Endodermal cell (in vitro differentiated cells): ENCODE results near the gene ERBB4. TPM values are rescaled to one million over a fixed set of nuclear protein-coding genes. Genes with fewer than 3 reads are reported as not detected.

Experiments used
- DNase-seq: peaks from one replicate; pipeline ENCODE4 v3.0.0-alpha.2; 2017
- H3K27ac ChIP-seq: 2 replicates; pipeline ENCODE4 v1.5.1; 2013; ENCODE audit warnings: mild to moderate bottlenecking, low read depth, low read length, moderate library complexity
- H3K27me3 ChIP-seq: 2 replicates; pipeline ENCODE4 v1.6.1; 2013; ENCODE audit warnings: mild to moderate bottlenecking, low read length, moderate library complexity; ENCODE audit not compliant: insufficient read depth, control insufficient read depth, poor library complexity, severe bottlenecking
- H3K36me3 ChIP-seq: 2 replicates; pipeline ENCODE4 v1.7.0; 2013; ENCODE audit warnings: mild to moderate bottlenecking, low read length, moderate library complexity; ENCODE audit not compliant: control insufficient read depth, insufficient read depth
- H3K4me1 ChIP-seq: one replicate; pipeline ENCODE4 v1.7.0; 2013; ENCODE audit warnings: low read length; ENCODE audit not compliant: control insufficient read depth, insufficient read depth
- H3K4me3 ChIP-seq: 2 replicates; pipeline ENCODE4 v1.5.1; 2013; ENCODE audit warnings: mild to moderate bottlenecking, low read length, moderate library complexity
- H3K9ac ChIP-seq: 2 replicates; pipeline ENCODE4 v1.6.1; 2013; ENCODE audit warnings: mild to moderate bottlenecking, low read length, moderate library complexity; ENCODE audit not compliant: poor library complexity, severe bottlenecking; ENCODE audit errors: extremely low read depth
- H3K9me3 ChIP-seq: 2 replicates; pipeline ENCODE4 v1.6.1; 2013; ENCODE audit warnings: mild to moderate bottlenecking, low read length, moderate library complexity; ENCODE audit not compliant: control insufficient read depth
- H3K27ac Mint-ChIP-seq: 2 replicates; pipeline ENCODE4 v1.8.0; 2020; ENCODE audit warnings: mixed read lengths
- H3K27me3 Mint-ChIP-seq: 2 replicates; pipeline ENCODE4 v1.8.0; 2021; ENCODE audit warnings: mild to moderate bottlenecking, mixed read lengths; ENCODE audit not compliant: insufficient read depth
- H3K36me3 Mint-ChIP-seq: 2 replicates; pipeline ENCODE4 v1.8.0; 2020; ENCODE audit warnings: low read depth, mixed read lengths
- H3K4me1 Mint-ChIP-seq: 2 replicates; pipeline ENCODE4 v1.8.0; 2020; ENCODE audit warnings: mixed read lengths
- H3K4me3 Mint-ChIP-seq: 2 replicates; pipeline ENCODE4 v1.8.0; 2020; ENCODE audit warnings: mild to moderate bottlenecking, moderate library complexity, mixed read lengths
- H3K9me3 Mint-ChIP-seq: 2 replicates; pipeline ENCODE4 v1.8.0; 2020; ENCODE audit warnings: mild to moderate bottlenecking, mixed read lengths
- CTCF ChIP-seq: fragments of 200-600 bp; sonication (generic); conservative IDR thresholded peaks from 2 replicates; pipeline ENCODE4 v1.5.0; 2021; ENCODE audit warnings: antibody characterized with exemption, mild to moderate bottlenecking
- WGBS, 2 experiments: methylation state at CpG; one replicate each; pipeline versions ENCODE4 v1.1.5 to v1.1.7; 2013; ENCODE audit warnings: missing lambda C conversion rate in 2 of 2, mixed read lengths in 1 of 2; ENCODE audit not compliant: insufficient coverage in 1 of 2, insufficient read length in 1 of 2; 5-methylcytosine and 5-hydroxymethylcytosine counted together
- total RNA-seq, 2 donors: library from RNA; stranded (reverse); fragmentation: NEBNext Ultra II Directional in 1 of 2; extraction: Animal tissue kit (Norgen Biotek cat#: 25700) in 1 of 2; gene quantifications; 2 replicates in 1 of 2; 3 replicates in 1 of 2; pipeline ENCODE4 v1.2.1, GENCODE V29; 2021

The ERBB4 gene
- total RNA-seq, 2 donors from 2014 or later: 154 to 158 TPM

- H3K36me3 ChIP-seq: no peaks in the 10 kb centered on the region
- Mint-ChIP-seq H3K27me3 (no peaks in the 10 kb centered on the region), H3K9me3 (no peaks in the 10 kb centered on the region), H3K4me1 (peaks cover 9% of the 10 kb centered on the region), H3K4me3 (no peak overlapping the region), H3K36me3 (no peaks in the 10 kb centered on the region), H3K27ac (no peak overlapping the region)
- no peak overlapping the region for H3K4me3 ChIP-seq
- H3K9me3 ChIP-seq: no peaks in the 10 kb centered on the region
- no peaks in the 10 kb centered on the region for H3K4me1 ChIP-seq
- DNase-seq: no peak
- H3K27me3 ChIP-seq: no peaks in the 10 kb centered on the region
- H3K27ac ChIP-seq: peak overlapping the region; percentile 40
- TF ChIP-seq CTCF: no peak
- H3K9ac ChIP-seq: no peak overlapping the region
- WGBS, 2 experiments: 81 to 82% methylated on average over 7 to 9 of the region's 9 CpGs
Measured at GRCh38 chr2:212027681-212028628, 510.6 kb downstream of the ERBB4 start.

GRCh38 chr2:212024040-212024439 is 514.6 kb downstream of the ERBB4 start:
- no peak for TF ChIP-seq CTCF
- Mint-ChIP-seq H3K27ac (no peak overlapping the region), H3K27me3 (no peaks in the 10 kb centered on the region), H3K4me3 (no peak overlapping the region), H3K4me1 (no peaks in the 10 kb centered on the region), H3K9me3 (no peaks in the 10 kb centered on the region), H3K36me3 (no peaks in the 10 kb centered on the region)
- H3K36me3 ChIP-seq: no peaks in the 10 kb centered on the region
- H3K27ac ChIP-seq: no peak overlapping the region
- H3K9me3 ChIP-seq: no peaks in the 10 kb centered on the region
- DNase-seq: no peak
- no peak overlapping the region for H3K4me3 ChIP-seq
- H3K4me1 ChIP-seq: no peaks in the 10 kb centered on the region
- H3K9ac ChIP-seq: no peak overlapping the region
- WGBS, 2 experiments: 87% methylated on average over 1 of the region's 1 CpG; no CpG with 5 or more reads in 1 of the 2 experiments
- H3K27me3 ChIP-seq: no peaks in the 10 kb centered on the region

- no peak for DNase-seq
- WGBS, 2 experiments: 100% methylated on average over 1 of the region's 1 CpG; no CpG with 5 or more reads in 1 of the 2 experiments
- Mint-ChIP-seq H3K27me3 (no peaks in the 10 kb centered on the region), H3K4me1 (no peaks in the 10 kb centered on the region), H3K36me3 (no peaks in the 10 kb centered on the region), H3K27ac (no peak overlapping the region), H3K9me3 (no peaks in the 10 kb centered on the region), H3K4me3 (no peak overlapping the region)
- Histone ChIP-seq H3K9me3 (no peaks in the 10 kb centered on the region), H3K4me3 (no peak overlapping the region), H3K27me3 (no peaks in the 10 kb centered on the region), H3K9ac (no peak overlapping the region), H3K27ac (no peak overlapping the region), H3K36me3 (no peaks in the 10 kb centered on the region), H3K4me1 (no peaks in the 10 kb centered on the region)
- TF ChIP-seq CTCF: no peak
Measured at GRCh38 chr2:212022966-212023365, 515.6 kb downstream of the ERBB4 start.
